BE2C (cell line): ENCODE results near the gene HIVEP2.

Experiments
- DNase-seq: peaks from one replicate; pipeline ENCODE4 v3.0.0-alpha.2; 2020
- H3K27me3 ChIP-seq: fragments of 250-450 bp; sonication (Bioruptor Pico); 2 replicates; pipeline ENCODE4 v1.5.1; 2020; ENCODE audit warnings: mild to moderate bottlenecking
- H3K36me3 ChIP-seq: fragments of 250-450 bp; sonication (Bioruptor Pico); 2 replicates; pipeline ENCODE4 v1.5.1; 2020; ENCODE audit warnings: mild to moderate bottlenecking
- H3K4me1 ChIP-seq: fragments of 250-450 bp; sonication (Bioruptor Pico); 2 replicates; pipeline ENCODE4 v1.5.1; 2020
- H3K4me3 ChIP-seq: 2 replicates; pipeline ENCODE4 v1.5.1; 2011; ENCODE audit warnings: low read depth, low read length
- H3K9me3 ChIP-seq: fragments of 250-450 bp; sonication (Bioruptor Pico); 2 replicates; pipeline ENCODE4 v1.5.1; 2020
- TF ChIP-seq, protein P1 (sequence below): IDR thresholded peaks from 2 replicates; pipeline ENCODE4 v1.5.1; 2012; ENCODE audit warnings: mild to moderate bottlenecking, low read depth, low read length

The HIVEP2 gene

DNA sequence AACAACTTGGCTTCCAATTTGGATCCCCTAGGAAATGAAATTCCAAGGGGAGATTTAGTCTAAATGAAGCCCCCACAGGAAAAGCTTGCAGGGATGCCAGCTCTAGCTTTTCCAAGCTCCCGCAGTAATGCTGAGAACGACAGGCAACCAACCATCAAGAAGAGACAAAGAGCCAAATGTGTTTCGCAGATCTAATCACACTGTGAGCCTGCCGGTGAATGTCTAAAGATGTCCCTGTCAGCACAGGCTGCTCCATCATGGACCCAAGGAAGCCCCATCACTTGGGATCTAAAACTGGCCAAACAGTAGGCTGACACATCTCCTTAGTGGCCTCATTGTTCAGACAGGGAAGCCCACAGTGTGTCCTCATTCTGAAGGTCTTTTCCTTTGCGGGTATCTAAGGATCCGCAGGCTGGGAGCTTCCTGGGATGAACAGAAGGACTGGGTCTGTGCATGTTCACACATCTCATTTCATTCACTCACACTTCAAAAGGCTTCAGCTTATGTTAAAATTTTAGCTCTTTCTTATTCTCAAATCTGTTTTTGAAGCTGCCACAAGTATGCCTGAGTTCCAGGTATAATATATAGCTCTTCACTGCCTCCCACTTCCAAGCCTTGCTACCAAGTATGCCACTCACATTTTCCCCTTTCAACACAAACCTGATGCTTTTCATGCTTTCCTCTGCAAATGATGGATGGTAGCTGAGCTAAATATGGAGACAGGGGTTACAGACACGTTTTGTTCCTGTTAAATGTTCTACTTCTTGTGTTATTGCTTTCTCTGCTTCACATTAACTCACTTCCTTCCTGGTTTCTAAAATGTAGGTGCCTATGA lies 229.8 kb downstream of the HIVEP2 start:
- no peaks in the 10 kb centered on the region for H3K36me3 ChIP-seq
- no peak for DNase-seq

DNA sequence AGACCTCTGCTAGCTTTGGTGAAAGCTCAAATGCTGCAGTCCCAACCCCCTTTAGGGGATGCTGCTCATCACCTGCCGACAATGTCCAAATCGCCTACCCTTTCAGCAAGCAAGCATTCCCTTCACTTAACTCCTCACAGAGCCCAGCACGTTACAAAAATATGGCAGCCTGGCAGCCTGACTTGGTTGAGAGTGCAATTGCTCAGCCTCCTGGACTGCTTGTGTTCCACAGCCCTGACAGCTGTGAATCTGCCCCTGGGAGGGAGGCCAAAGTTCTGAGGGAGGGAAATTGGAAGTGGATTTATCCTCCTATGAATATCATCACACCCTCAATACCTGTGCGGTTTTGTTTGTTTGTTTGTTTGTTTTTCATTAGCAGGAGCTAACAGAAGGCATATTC lies 231.0 kb downstream of the HIVEP2 start:
- no peaks in the 10 kb centered on the region for H3K36me3 ChIP-seq
- H3K4me3 ChIP-seq, result no peak overlapping the region
- no peaks in the 10 kb centered on the region for H3K9me3 ChIP-seq
- DNase-seq, result no peak
- no peaks in the 10 kb centered on the region for H3K4me1 ChIP-seq
- no peaks in the 10 kb centered on the region; the same call in 1 of the 2 replicates for H3K27me3 ChIP-seq
- TF ChIP-seq, protein P1, sequence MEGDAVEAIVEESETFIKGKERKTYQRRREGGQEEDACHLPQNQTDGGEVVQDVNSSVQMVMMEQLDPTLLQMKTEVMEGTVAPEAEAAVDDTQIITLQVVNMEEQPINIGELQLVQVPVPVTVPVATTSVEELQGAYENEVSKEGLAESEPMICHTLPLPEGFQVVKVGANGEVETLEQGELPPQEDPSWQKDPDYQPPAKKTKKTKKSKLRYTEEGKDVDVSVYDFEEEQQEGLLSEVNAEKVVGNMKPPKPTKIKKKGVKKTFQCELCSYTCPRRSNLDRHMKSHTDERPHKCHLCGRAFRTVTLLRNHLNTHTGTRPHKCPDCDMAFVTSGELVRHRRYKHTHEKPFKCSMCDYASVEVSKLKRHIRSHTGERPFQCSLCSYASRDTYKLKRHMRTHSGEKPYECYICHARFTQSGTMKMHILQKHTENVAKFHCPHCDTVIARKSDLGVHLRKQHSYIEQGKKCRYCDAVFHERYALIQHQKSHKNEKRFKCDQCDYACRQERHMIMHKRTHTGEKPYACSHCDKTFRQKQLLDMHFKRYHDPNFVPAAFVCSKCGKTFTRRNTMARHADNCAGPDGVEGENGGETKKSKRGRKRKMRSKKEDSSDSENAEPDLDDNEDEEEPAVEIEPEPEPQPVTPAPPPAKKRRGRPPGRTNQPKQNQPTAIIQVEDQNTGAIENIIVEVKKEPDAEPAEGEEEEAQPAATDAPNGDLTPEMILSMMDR, result no peak

More for the DNA sequence above, 229.8 kb downstream of the HIVEP2 start:
- H3K4me1 ChIP-seq, result no peaks in the 10 kb centered on the region
- no peak overlapping the region for H3K4me3 ChIP-seq
- no peaks in the 10 kb centered on the region; the same call in 1 of the 2 replicates for H3K27me3 ChIP-seq
- TF ChIP-seq, protein P1, result no peak
- H3K9me3 ChIP-seq, result no peaks in the 10 kb centered on the region

GRCh38 chr6:142712231-142712630 lies 232.7 kb downstream of the HIVEP2 start:
- H3K4me1 ChIP-seq, result no peaks in the 10 kb centered on the region
- no peak overlapping the region for H3K4me3 ChIP-seq
- no peaks in the 10 kb centered on the region for H3K27me3 ChIP-seq
- DNase-seq, result no peak
- TF ChIP-seq, protein P1, result no peak
- H3K9me3 ChIP-seq, result no peaks in the 10 kb centered on the region
- no peaks in the 10 kb centered on the region for H3K36me3 ChIP-seq

GRCh38 chr6:142708651-142709050 lies 236.3 kb downstream of the HIVEP2 start:
- no peak overlapping the region for H3K4me3 ChIP-seq
- no peaks in the 10 kb centered on the region for H3K27me3 ChIP-seq
- TF ChIP-seq, protein P1, result no peak
- peaks cover 2% of the 10 kb centered on the region for H3K4me1 ChIP-seq
- no peaks in the 10 kb centered on the region for H3K36me3 ChIP-seq
- DNase-seq, result no peak
- H3K9me3 ChIP-seq, result no peaks in the 10 kb centered on the region

GRCh38 chr6:142707255-142707654 lies 237.7 kb downstream of the HIVEP2 start:
- TF ChIP-seq, protein P1, result no peak

GRCh38 chr6:142706210-142706609 lies 238.8 kb downstream of the HIVEP2 start:
- Histone ChIP-seq H3K4me1 (peaks cover 10% of the 10 kb centered on the region), H3K4me3 (no peak overlapping the region), H3K36me3 (no peaks in the 10 kb centered on the region), H3K27me3 (no peaks in the 10 kb centered on the region), H3K9me3 (no peaks in the 10 kb centered on the region)
- DNase-seq, result no peak
- TF ChIP-seq, protein P1, result no peak

More at GRCh38 chr6:142707255-142707654, 237.7 kb downstream of the HIVEP2 start:
- Histone ChIP-seq H3K27me3 (no peaks in the 10 kb centered on the region), H3K4me3 (no peak overlapping the region), H3K4me1 (peaks cover 10% of the 10 kb centered on the region), H3K9me3 (no peaks in the 10 kb centered on the region), H3K36me3 (no peaks in the 10 kb centered on the region)
- no peak for DNase-seq
